ENCODE data around the gene SAMD4A. TPM values are rescaled to one million over a fixed set of nuclear protein-coding genes. Genes with fewer than 3 reads are reported as not detected.

The SAMD4A gene
- total RNA-seq, 2 donors from 2014 or later: 11.2 to 15.3 TPM

- no peaks in the 10 kb centered on the region for H3K27me3 ChIP-seq
- no peaks in the 10 kb centered on the region for H3K9me3 ChIP-seq
- H3K36me3 ChIP-seq (replicated peaks in 1 of 2; ENCODE audit: insufficient read depth in 1 of 2, low read depth in 2 of 2): no peaks in the 10 kb centered on the region
- no peaks in the 10 kb centered on the region for H3K4me1 ChIP-seq
- no peak overlapping the region for H3K27ac ChIP-seq
- intact Hi-C loops (cut with DNase I): no loop called here
- no peak for ATAC-seq
- no peak for DNase-seq
- no peak overlapping the region for H3K4me3 ChIP-seq
- TF ChIP-seq CTCF (IDR thresholded peaks at IDR 0.05): no peak
- 80 to 92% methylated on average over 4 of the region's 4 CpGs for WGBS, 2 donors
Measured at GRCh38 chr14:54724123-54724522, 157.2 kb downstream of the SAMD4A start.

DNA sequence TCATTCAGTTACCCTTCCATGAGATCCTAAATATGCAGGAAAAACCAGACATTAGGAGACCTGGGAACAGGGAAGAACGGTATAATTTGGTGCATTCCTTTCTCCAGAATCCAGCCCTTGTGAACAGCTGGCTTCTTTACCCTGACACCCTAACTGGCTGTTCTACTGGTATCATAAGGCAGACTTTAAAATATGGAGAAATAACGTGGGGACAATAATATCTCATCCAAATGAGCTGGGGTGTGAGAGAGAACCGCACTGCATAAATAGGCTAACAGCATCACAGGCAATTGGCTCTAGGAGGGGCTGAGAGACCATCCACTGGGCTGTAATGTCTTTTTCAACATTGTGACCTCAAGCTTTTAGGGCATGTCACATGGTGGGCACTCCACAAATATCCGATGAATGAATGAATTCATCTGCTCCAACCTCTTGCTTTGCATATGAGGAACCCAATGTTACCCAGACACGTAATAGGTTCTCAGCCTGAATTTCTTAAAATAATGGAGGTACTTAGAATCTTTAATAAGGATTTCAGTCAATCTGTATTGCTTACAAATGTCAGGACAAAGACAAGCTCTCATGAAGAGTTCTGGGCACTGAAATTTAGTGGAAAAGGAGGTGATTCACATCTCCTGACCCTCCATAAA is 157.9 kb downstream of the SAMD4A start:
- Histone ChIP-seq H3K4me1 (no peaks in the 10 kb centered on the region), H3K27ac (no peak overlapping the region), H3K4me3 (no peak overlapping the region), H3K27me3 (no peaks in the 10 kb centered on the region), H3K36me3 (replicated peaks in 1 of 2; ENCODE audit: insufficient read depth in 1 of 2, low read depth in 2 of 2) (no peaks in the 10 kb centered on the region), H3K9me3 (no peaks in the 10 kb centered on the region)
- TF ChIP-seq POLR2A (IDR thresholded peaks at IDR 0.05) (no peak), CTCF (IDR thresholded peaks at IDR 0.05) (no peak)
- DNase-seq: no peak
- ATAC-seq: no peak
- WGBS, 2 donors: 83 to 88% methylated on average over 5 of the region's 5 CpGs
- intact Hi-C loops (cut with DNase I): no loop called here

- no peak for TF ChIP-seq POLR2A (IDR thresholded peaks at IDR 0.05)
- TF ChIP-seq CTCF (IDR thresholded peaks at IDR 0.05): no peak
- no peaks in the 10 kb centered on the region for H3K4me1 ChIP-seq
- no peak for ATAC-seq
- DNase-seq: no peak
- no peak overlapping the region for H3K4me3 ChIP-seq
- no peaks in the 10 kb centered on the region for H3K36me3 ChIP-seq (replicated peaks in 1 of 2; ENCODE audit: insufficient read depth in 1 of 2, low read depth in 2 of 2)
- H3K9me3 ChIP-seq: no peaks in the 10 kb centered on the region
- H3K27me3 ChIP-seq: no peaks in the 10 kb centered on the region
- intact Hi-C loops (cut with DNase I): no loop called here
- H3K27ac ChIP-seq: no peak overlapping the region
Measured at GRCh38 chr14:54725998-54726397, 159.1 kb downstream of the SAMD4A start.

DNA sequence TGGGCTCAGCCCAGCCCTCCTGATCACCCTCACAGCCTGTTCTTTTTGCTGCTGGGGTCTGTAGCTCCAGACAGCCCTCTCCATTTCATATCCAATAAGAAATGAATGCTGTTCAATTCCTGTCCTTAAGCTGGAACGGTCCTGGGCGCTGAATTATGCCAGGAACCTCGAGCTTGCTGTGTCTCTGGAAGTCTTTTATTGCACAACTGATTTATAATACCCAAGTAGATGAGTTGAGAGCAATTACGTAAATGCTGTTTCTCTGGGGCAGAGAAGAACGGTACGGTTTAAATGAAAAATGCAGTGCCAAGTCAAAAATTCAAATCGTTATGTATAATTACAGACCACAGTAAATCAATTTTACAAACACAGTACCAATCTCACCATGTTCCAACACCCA is 161.0 kb downstream of the SAMD4A start:
- TF ChIP-seq CTCF (IDR thresholded peaks at IDR 0.05) (no peak), POLR2A (IDR thresholded peaks at IDR 0.05) (no peak)
- WGBS, 2 donors: 85 to 86% methylated on average over 7 of the region's 7 CpGs
- Histone ChIP-seq H3K4me3 (no peak overlapping the region), H3K27me3 (no peaks in the 10 kb centered on the region), H3K9me3 (no peaks in the 10 kb centered on the region), H3K36me3 (replicated peaks in 1 of 2; ENCODE audit: insufficient read depth in 1 of 2, low read depth in 2 of 2) (no peaks in the 10 kb centered on the region), H3K4me1 (no peaks in the 10 kb centered on the region), H3K27ac (no peak overlapping the region)
- ATAC-seq (no peak), DNase-seq (no peak)
- intact Hi-C loops (cut with DNase I): no loop called here
